Uterus (tissue), 2 donors: Measurements from ENCODE around the gene CACNA2D1.

Experiments used
- CTCF ChIP-seq, 4 experiments: fragments of 200-600 bp in 2 of 4; fragments of 450-650 bp in 2 of 4; sonication (generic) in 2 of 4; IDR thresholded peaks; one replicate each; pipeline ENCODE4 v1.5.1; 2016 to 2019; ENCODE audit warnings: antibody characterized with exemption in 4 of 4, mild to moderate bottlenecking in 2 of 4, moderate library complexity in 1 of 4
- POLR2A ChIP-seq, 2 donors: fragments of 450-650 bp; IDR thresholded peaks; one replicate each; pipeline ENCODE4 v1.6.1; 2016; ENCODE audit warnings: antibody characterized with exemption in 2 of 2, mild to moderate bottlenecking in 1 of 2, moderate library complexity in 1 of 2

- no peak for TF ChIP-seq CTCF (IDR thresholded peaks at IDR 0.05)
- no peak for TF ChIP-seq POLR2A (IDR thresholded peaks at IDR 0.05)
Observed at GRCh38 chr7:82416402-82416801, 27.2 kb downstream of the CACNA2D1 start.
